GM12891 (cell line): ENCODE data around the gene ADH4.

ENCODE experiments used
- POLR2A ChIP-seq: IDR thresholded peaks from 2 replicates; pipeline ENCODE4 v1.6.1; 2011; ENCODE audit warnings: low read depth, low read length, control low read depth
- POU2F2 ChIP-seq: IDR thresholded peaks from 2 replicates; pipeline ENCODE4 v1.6.1; 2011; ENCODE audit warnings: low read depth, mild to moderate bottlenecking, control low read depth, low read length, moderate library complexity
- TAF1 ChIP-seq: IDR thresholded peaks from 2 replicates; pipeline ENCODE4 v1.6.1; 2011; ENCODE audit warnings: low read depth, low read length, control low read depth

DNA sequence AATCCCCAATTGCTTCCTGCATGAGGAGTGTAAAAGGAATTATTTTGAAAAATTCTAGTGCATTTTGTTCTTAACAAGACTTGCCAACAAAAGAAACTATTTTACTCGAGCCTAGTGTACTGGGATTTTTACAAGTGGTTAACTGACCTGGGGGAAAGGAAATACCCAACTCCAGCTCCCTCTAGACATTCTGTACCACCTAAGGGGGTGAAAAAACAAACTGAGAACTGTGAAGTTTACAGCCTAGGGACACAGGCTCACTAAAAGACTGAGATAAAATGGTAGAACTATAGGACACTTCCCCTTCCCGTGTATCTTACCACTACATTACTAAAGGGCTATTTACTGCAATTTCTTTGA is 52.9 kb downstream of the ADH4 start:
- TF ChIP-seq POLR2A (no peak), POU2F2 (no peak), TAF1 (no peak)
